Spleen (tissue), 11 donors: ENCODE data around the gene MRPL40. TPM values are rescaled to one million over a fixed set of nuclear protein-coding genes. Genes with fewer than 3 reads are reported as not detected.

Experiments
- DNase-seq: peaks from one replicate; pipeline ENCODE4 v3.0.0-alpha.2; 2020
- H3K27ac ChIP-seq, 8 donors: fragments of 200-600 bp; sonication (generic) in 7 of 8; 1 replicate in 4 of 8; 2 replicates in 4 of 8; pipeline versions ENCODE4 v1.5.0 to v1.8.0; 2016 to 2021; ENCODE audit warnings: inconsistent platforms in 4 of 8, mild to moderate bottlenecking in 4 of 8, moderate library complexity in 1 of 8
- H3K27me3 ChIP-seq, 7 donors: fragments of 200-600 bp; sonication (generic) in 6 of 7; replicated peaks in 1 of 7; 1 replicate in 4 of 7; 2 replicates in 3 of 7; pipeline versions ENCODE4 v1.5.0 to v1.8.0; 2016 to 2021; ENCODE audit warnings: inconsistent platforms in 3 of 7, mild to moderate bottlenecking in 1 of 7
- H3K36me3 ChIP-seq, 6 donors: fragments of 200-600 bp; sonication (generic) in 5 of 6; 1 replicate in 4 of 6; 2 replicates in 2 of 6; pipeline versions ENCODE4 v1.5.0 to v1.8.0; 2016 to 2021; ENCODE audit warnings: inconsistent platforms in 2 of 6
- H3K4me1 ChIP-seq, 6 donors: fragments of 200-600 bp; sonication (generic) in 5 of 6; 1 replicate in 3 of 6; 2 replicates in 3 of 6; pipeline versions ENCODE4 v1.5.0 to v1.8.0; 2016 to 2021; ENCODE audit warnings: inconsistent platforms in 3 of 6
- H3K4me3 ChIP-seq, 8 donors: fragments of 200-600 bp; sonication (generic) in 7 of 8; 1 replicate in 4 of 8; 2 replicates in 4 of 8; pipeline versions ENCODE4 v1.5.0 to v1.8.0; 2016 to 2021; ENCODE audit warnings: inconsistent platforms in 4 of 8, mild to moderate bottlenecking in 4 of 8, moderate library complexity in 2 of 8
- H3K9me3 ChIP-seq, 8 donors: fragments of 200-600 bp; sonication (generic) in 7 of 8; 1 replicate in 4 of 8; 2 replicates in 4 of 8; pipeline versions ENCODE4 v1.5.0 to v1.8.0; 2016 to 2021; ENCODE audit warnings: inconsistent platforms in 4 of 8
- POLR2A ChIP-seq, 3 donors: fragments of 450-650 bp; IDR thresholded peaks; one replicate each; pipeline ENCODE4 v1.5.1; 2017; ENCODE audit warnings: antibody characterized with exemption in 3 of 3, mild to moderate bottlenecking in 1 of 3
- POLR2AphosphoS5 ChIP-seq, 3 donors: sonication (generic); formaldehyde crosslinking; IDR thresholded peaks; one replicate each; pipeline ENCODE4 v1.5.1; 2017; ENCODE audit warnings: antibody characterized with exemption in 3 of 3
- WGBS, 5 donors: extraction: QIAGEN DNeasy Blood & Tissue Kit in 3 of 5; methylation state at CpG; one replicate each; pipeline versions ENCODE4 v1.1.5 to v1.1.7; 2013 to 2018; 5-methylcytosine and 5-hydroxymethylcytosine counted together
- intact Hi-C: fragments of 100-400 bp; cut with DNase I; formaldehyde crosslinking; loops from one replicate; pipeline ENCODE4 v1.15.0; 2023; ENCODE audit warnings: low total_unique reads
- polyA plus RNA-seq, 3 donors: library from polyadenylated mRNA; stranded (reverse); fragments of 200-250 nt; gene quantifications; one replicate each; pipeline ENCODE4 v1.2.1, GENCODE V29; 2013
- total RNA-seq, 7 donors: library from RNA; depleted of rRNA in 3 of 7; stranded (reverse); fragments of >200 nt in 3 of 7; fragmentation: NEBNext Ultra II Directional in 4 of 7; extraction: Animal tissue kit (Norgen Biotek cat#: 25700) in 4 of 7; gene quantifications; one replicate each; pipeline versions ENCODE4 v1.1.0 to v1.2.1, GENCODE V29; 2016 to 2021
- TF ChIP-seq, protein P1 (sequence below), 11 experiments: fragments of 200-600 bp in 7 of 11; fragments of 450-650 bp in 4 of 11; sonication (generic) in 4 of 11; IDR thresholded peaks in 8 of 11; conservative IDR thresholded peaks in 3 of 11; 1 replicate in 7 of 11; 2 replicates in 4 of 11; pipeline versions ENCODE4 v1.4.0 to v1.8.0; 2016 to 2021; ENCODE audit warnings: antibody characterized with exemption in 11 of 11, inconsistent platforms in 4 of 11, mild to moderate bottlenecking in 1 of 11
- donor health status: healthy with polysubstance abuse.
- donor health status: DM: no; HTN: no; CAD: no; lungs with moderate emphysema.
- donor health status: DM: no; HTN: no; CAD: no.
- donor health status: Bipolar disorder and iron deficiency.
- donor health status: healthy.
- donor health status: DM: no; HTN: no; CAD: no.
- donor health status: DM: yes; HTN: yes; CAD: no.

MRPL40 gene
- total and polyA plus RNA-seq, 10 donors: 11.7 to 55.7 (median 21.6) TPM

DNA sequence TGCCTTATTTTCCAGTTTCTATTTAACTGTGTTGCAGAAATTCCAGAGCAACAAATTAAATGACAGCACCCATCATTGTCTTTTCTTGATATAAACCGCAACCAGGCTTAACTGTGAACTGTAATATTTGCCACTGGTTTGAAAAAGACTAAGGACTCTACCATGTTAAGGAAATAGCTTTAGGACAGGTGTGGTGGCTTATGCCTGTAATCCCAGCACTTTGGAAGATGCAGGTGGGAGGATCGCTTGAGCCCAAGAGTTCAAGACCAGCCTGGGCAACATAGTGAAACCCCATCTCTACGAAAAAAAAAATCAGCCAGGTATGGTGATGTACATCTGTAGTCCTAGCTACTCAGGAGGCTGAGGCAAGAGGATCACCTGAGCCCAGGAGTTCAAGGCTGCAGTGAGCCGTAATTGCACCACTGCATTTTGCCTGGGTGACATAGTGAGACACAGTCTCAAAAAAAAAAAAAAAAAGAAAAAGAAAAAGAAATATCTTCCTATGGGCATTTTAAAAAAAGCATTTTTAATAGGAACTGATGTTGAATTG is 29.6 kb upstream of the MRPL40 start:
- H3K27ac ChIP-seq: no peak overlapping the region
- DNase-seq: no peak
- TF ChIP-seq, protein P1, sequence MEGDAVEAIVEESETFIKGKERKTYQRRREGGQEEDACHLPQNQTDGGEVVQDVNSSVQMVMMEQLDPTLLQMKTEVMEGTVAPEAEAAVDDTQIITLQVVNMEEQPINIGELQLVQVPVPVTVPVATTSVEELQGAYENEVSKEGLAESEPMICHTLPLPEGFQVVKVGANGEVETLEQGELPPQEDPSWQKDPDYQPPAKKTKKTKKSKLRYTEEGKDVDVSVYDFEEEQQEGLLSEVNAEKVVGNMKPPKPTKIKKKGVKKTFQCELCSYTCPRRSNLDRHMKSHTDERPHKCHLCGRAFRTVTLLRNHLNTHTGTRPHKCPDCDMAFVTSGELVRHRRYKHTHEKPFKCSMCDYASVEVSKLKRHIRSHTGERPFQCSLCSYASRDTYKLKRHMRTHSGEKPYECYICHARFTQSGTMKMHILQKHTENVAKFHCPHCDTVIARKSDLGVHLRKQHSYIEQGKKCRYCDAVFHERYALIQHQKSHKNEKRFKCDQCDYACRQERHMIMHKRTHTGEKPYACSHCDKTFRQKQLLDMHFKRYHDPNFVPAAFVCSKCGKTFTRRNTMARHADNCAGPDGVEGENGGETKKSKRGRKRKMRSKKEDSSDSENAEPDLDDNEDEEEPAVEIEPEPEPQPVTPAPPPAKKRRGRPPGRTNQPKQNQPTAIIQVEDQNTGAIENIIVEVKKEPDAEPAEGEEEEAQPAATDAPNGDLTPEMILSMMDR (IDR thresholded peaks at IDR 0.05 in 8 of 11, conservative IDR thresholded peaks at IDR 0.05 in 3 of 11): no peak
- TF ChIP-seq POLR2A (IDR thresholded peaks at IDR 0.05): no peak
- no peak for TF ChIP-seq POLR2AphosphoS5 (IDR thresholded peaks at IDR 0.05)
- no peaks in the 10 kb centered on the region for H3K9me3 ChIP-seq
- H3K36me3 ChIP-seq: peaks cover 0 to 97% (median 50%) of the 10 kb centered on the region in 6 donors
- no peak overlapping the region for H3K4me3 ChIP-seq
- no peaks in the 10 kb centered on the region for H3K4me1 ChIP-seq
- 93 to 100% (median 98%) methylated on average over 4 of the region's 4 CpGs for WGBS, 5 donors
- intact Hi-C loops: no loop called here
- no peaks in the 10 kb centered on the region for H3K27me3 ChIP-seq

DNA sequence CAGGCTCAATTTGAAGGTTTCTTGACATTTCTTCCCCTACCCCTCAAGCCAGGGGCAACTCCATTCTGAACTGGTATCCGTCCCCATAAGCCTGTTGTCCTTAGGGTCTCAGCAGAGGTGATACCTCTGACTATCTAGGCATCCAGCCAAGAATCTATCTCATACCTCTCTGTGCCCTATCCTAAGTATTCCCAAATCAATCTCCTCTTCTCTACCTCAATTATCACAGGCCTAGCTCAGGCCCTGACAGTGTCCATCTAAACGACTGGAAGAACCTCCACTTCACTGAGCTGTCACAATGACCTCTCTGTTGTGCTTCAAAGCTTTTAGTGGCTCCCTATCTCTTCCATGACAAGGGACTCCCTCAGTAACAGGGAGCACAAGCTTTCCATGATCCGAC is 27.7 kb upstream of the MRPL40 start:
- WGBS, 5 donors: 91 to 100% (median 98%) methylated on average over 3 of the region's 3 CpGs
- Histone ChIP-seq H3K27me3 (no peaks in the 10 kb centered on the region), H3K9me3 (no peaks in the 10 kb centered on the region), H3K36me3 (peaks cover 0 to 97% (median 50%) of the 10 kb centered on the region in 6 donors), H3K4me1 (no peaks in the 10 kb centered on the region), H3K27ac (no peak overlapping the region), H3K4me3 (no peak overlapping the region)
- intact Hi-C loops: no loop called here
- TF ChIP-seq, protein P1 (IDR thresholded peaks at IDR 0.05 in 8 of 11, conservative IDR thresholded peaks at IDR 0.05 in 3 of 11): no peak
- DNase-seq: no peak

DNA sequence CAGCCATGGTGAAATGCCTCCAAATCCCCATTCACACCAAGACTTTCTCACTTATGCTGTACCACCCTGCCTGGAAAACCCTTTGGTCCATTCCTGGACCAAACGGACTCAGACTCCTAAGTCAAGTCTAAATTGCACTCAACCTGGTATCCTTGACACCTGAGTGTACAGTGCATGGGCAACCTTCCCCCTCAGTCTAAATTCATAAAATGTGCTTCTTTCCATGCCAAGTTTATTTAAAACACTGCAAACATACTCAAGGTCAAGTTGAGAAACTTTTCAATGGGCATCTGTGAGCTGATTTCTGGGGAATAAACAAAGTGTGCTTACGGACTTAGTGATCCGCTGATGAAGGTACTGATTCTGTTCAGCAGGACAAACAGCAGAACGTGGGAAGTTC is 27.2 kb upstream of the MRPL40 start:
- 90 to 96% (median 96%) methylated on average over 4 of the region's 4 CpGs for WGBS, 5 donors
- intact Hi-C loops: no loop called here

DNA sequence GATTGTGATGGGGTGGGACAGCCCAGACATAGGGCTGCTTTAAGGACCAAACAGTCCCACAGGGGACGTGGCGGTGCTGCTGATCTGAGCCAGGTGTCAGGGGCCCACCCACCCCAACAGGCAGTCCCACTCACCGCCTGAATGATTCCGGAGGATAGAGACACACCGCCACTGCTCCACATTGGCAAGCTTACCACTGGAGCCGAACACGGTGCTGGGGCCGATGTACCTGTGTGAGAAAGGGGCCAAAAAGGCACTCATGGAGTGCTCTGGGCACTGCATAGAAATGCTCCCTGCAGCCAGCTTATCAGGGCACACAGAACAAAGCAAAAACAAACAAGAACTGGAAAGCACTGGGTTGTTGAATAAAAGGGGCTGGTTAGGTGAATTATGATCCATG is 26.7 kb upstream of the MRPL40 start:
- no peak overlapping the region for H3K27ac ChIP-seq
- no peaks in the 10 kb centered on the region for H3K9me3 ChIP-seq
- H3K4me1 ChIP-seq: peaks cover 0 to 2% (median 0%) of the 10 kb centered on the region in 6 donors
- H3K4me3 ChIP-seq: no peak overlapping the region
- no peak for DNase-seq
- no peak for TF ChIP-seq POLR2A (IDR thresholded peaks at IDR 0.05)
- TF ChIP-seq, protein P1 (IDR thresholded peaks at IDR 0.05 in 8 of 11, conservative IDR thresholded peaks at IDR 0.05 in 3 of 11): no peak
- H3K36me3 ChIP-seq: peaks cover 0 to 97% (median 53%) of the 10 kb centered on the region in 6 donors
- WGBS, 5 donors: 96 to 99% (median 98%) methylated on average over 8 of the region's 8 CpGs
- intact Hi-C loops: no loop called here
- H3K27me3 ChIP-seq: no peaks in the 10 kb centered on the region

More for the DNA sequence above, 27.2 kb upstream of the MRPL40 start:
- Histone ChIP-seq H3K4me1 (no peaks in the 10 kb centered on the region), H3K36me3 (peaks cover 0 to 97% (median 52%) of the 10 kb centered on the region in 6 donors), H3K9me3 (no peaks in the 10 kb centered on the region), H3K4me3 (no peak overlapping the region), H3K27me3 (no peaks in the 10 kb centered on the region), H3K27ac (no peak overlapping the region)
- TF ChIP-seq, protein P1 (IDR thresholded peaks at IDR 0.05 in 8 of 11, conservative IDR thresholded peaks at IDR 0.05 in 3 of 11): no peak
- TF ChIP-seq POLR2AphosphoS5 (IDR thresholded peaks at IDR 0.05) (no peak), POLR2A (IDR thresholded peaks at IDR 0.05) (no peak)
- no peak for DNase-seq
